HCT116 (cell line): ENCODE results near the gene MRPL47. TPM values are rescaled to one million over a fixed set of nuclear protein-coding genes. Genes with fewer than 3 reads are reported as not detected.

Experiments used
- ATAC-seq: fragments of 200-7000 bp; cut with Tn5 transposase; 2 replicates; pipeline ENCODE4 v1.9.1; 2020; ENCODE audit warnings: mild to moderate bottlenecking, moderate library complexity
- BruUV-seq: library from RNA; stranded (reverse); fragments of 400-500 nt; replicated peaks from 2 replicates; lab custom pipeline; 2021; lab: Mats Ljungman, UMichigan
- CTCF ChIA-PET: fragments of 300-600 bp; sonication (Branson Sonifier 250); formaldehyde crosslinking; loops from one replicate; lab custom pipeline; 2021; ENCODE audit warnings: antibody characterized with exemption; lab: Charles Lee
- POLR2A ChIA-PET: fragments of 300-600, 350-600 bp; sonication (Branson Sonifier 250); formaldehyde crosslinking; loops from one replicate; lab custom pipeline; 2021; ENCODE audit warnings: antibody characterized with exemption; lab: Charles Lee
- RAD21 ChIA-PET, 2 experiments: fragments of 300-600 bp; sonication (Branson Sonifier 250); formaldehyde crosslinking; loops; one replicate each; lab custom pipeline; 2023; ENCODE audit warnings: low total read pairs in 2 of 2; ENCODE audit not compliant: uncharacterized antibody in 2 of 2, unreplicated experiment in 2 of 2, low non-redundant PET in 1 of 2; lab: Charles Lee
- DNase-seq: peaks from one replicate; pipeline ENCODE4 v3.0.0-alpha.2; 2010; ENCODE audit warnings: low read depth, low spot score
- H2AFZ ChIP-seq: fragments of 200-600 bp; shearing (Covaris generic), sonication (generic); 2 replicates; pipeline ENCODE4 v1.6.1; 2017; ENCODE audit warnings: low read depth, mixed run types, mixed read lengths, antibody characterized with exemption, low read length; ENCODE audit not compliant: poor library complexity, severe bottlenecking
- H3K27ac ChIP-seq: 2 replicates; pipeline ENCODE4 v1.5.1; 2012; ENCODE audit warnings: low read depth, low read length
- H3K27me3 ChIP-seq: fragments of 200-600 bp; sonication (generic); 2 replicates; pipeline ENCODE4 v1.6.1; 2016; ENCODE audit warnings: mixed run types, low read length, mixed read lengths; ENCODE audit not compliant: insufficient read depth
- H3K36me3 ChIP-seq, 2 experiments: fragments of 200-500 bp in 1 of 2; fragments of 200-600 bp in 1 of 2; sonication (Bioruptor generic) in 1 of 2; sonication (generic) in 1 of 2; 2 replicates each; pipeline versions ENCODE4 v1.5.1 to v1.6.1; 2014 to 2016; ENCODE audit warnings: low read length in 2 of 2, inconsistent platforms in 1 of 2, mixed read lengths in 1 of 2, mixed run types in 1 of 2; ENCODE audit not compliant: insufficient read depth in 2 of 2, control insufficient read depth in 1 of 2
- H3K4me1 ChIP-seq, 2 experiments: fragments of 200-600 bp in 1 of 2; sonication (generic) in 1 of 2; 2 replicates each; pipeline versions ENCODE4 v1.5.1 to v1.6.1; 2012 to 2017; ENCODE audit warnings: low read length in 2 of 2, inconsistent platforms in 1 of 2, mild to moderate bottlenecking in 1 of 2, mixed read lengths in 1 of 2, mixed run types in 1 of 2, moderate library complexity in 1 of 2; ENCODE audit not compliant: insufficient read depth in 2 of 2, control insufficient read depth in 1 of 2
- H3K4me2 ChIP-seq: fragments of 200-600 bp; sonication (generic); 2 replicates; pipeline ENCODE4 v1.6.1; 2017; ENCODE audit warnings: mixed run types, low read length, mixed read lengths
- H3K4me3 ChIP-seq, 2 experiments: fragments of 200-600 bp in 1 of 2; sonication (generic) in 1 of 2; replicated peaks in 1 of 2; 2 replicates each; pipeline ENCODE4 v1.5.1; 2011 to 2016; ENCODE audit warnings: low read length in 2 of 2, control low read depth in 1 of 2, low read depth in 1 of 2, mild to moderate bottlenecking in 1 of 2, mixed read lengths in 1 of 2, mixed run types in 1 of 2
- H3K79me2 ChIP-seq: fragments of 200-600 bp; sonication (generic); 2 replicates; pipeline ENCODE4 v1.6.1; 2017; ENCODE audit warnings: mild to moderate bottlenecking, mixed run types, low read length, moderate library complexity, mixed read lengths; ENCODE audit not compliant: insufficient read depth
- H3K9ac ChIP-seq: fragments of 200-600 bp; sonication (generic); 2 replicates; pipeline ENCODE4 v1.6.1; 2016; ENCODE audit warnings: low read length, mixed read lengths
- H3K9me2 ChIP-seq: fragments of 200-600 bp; sonication (generic), shearing (Covaris generic); 2 replicates; pipeline ENCODE4 v1.6.1; 2017; ENCODE audit warnings: mixed run types, mild to moderate bottlenecking, moderate library complexity; ENCODE audit not compliant: insufficient read depth
- H3K9me3 ChIP-seq, 2 experiments: fragments of 200-500 bp in 1 of 2; fragments of 200-600 bp in 1 of 2; sonication (Bioruptor generic) in 1 of 2; sonication (generic) in 1 of 2; 2 replicates each; pipeline ENCODE4 v1.6.1; 2014 to 2017; ENCODE audit warnings: low read length in 2 of 2, mixed read lengths in 2 of 2, inconsistent platforms in 1 of 2, low read depth in 1 of 2, mild to moderate bottlenecking in 1 of 2, mixed run types in 1 of 2, moderate library complexity in 1 of 2; ENCODE audit not compliant: control insufficient read depth in 1 of 2, insufficient read depth in 1 of 2
- H4K20me1 ChIP-seq: fragments of 200-600 bp; sonication (generic), shearing (Covaris generic); 2 replicates; pipeline ENCODE4 v1.6.1; 2017; ENCODE audit warnings: mixed run types, mild to moderate bottlenecking, moderate library complexity; ENCODE audit not compliant: insufficient read depth
- ATF3 ChIP-seq: IDR thresholded peaks from 2 replicates; pipeline ENCODE4 v1.6.1; 2012
- CBX3 ChIP-seq: IDR thresholded peaks from 2 replicates; pipeline ENCODE4 v1.6.1; 2012; ENCODE audit warnings: low read depth
- EZH2 ChIP-seq: fragments of 200-600 bp; sonication (generic); IDR thresholded peaks from 2 replicates; pipeline ENCODE4 v1.6.1; 2017; ENCODE audit warnings: antibody characterized with exemption, mixed run types
- EZH2phosphoT487 ChIP-seq: fragments of 200-600 bp; IDR thresholded peaks from 2 replicates; pipeline ENCODE4 v1.6.1; 2018; ENCODE audit warnings: antibody characterized with exemption, borderline replicate concordance
- FOSL1 ChIP-seq: IDR thresholded peaks from 2 replicates; pipeline ENCODE4 v1.6.1; 2012; ENCODE audit warnings: low read depth
- JUND ChIP-seq: IDR thresholded peaks from 2 replicates; pipeline ENCODE4 v1.6.1; 2012
- POLR2A ChIP-seq: IDR thresholded peaks from 2 replicates; pipeline ENCODE4 v1.7.0; 2011; ENCODE audit warnings: borderline replicate concordance; ENCODE audit not compliant: insufficient read depth, insufficient read length; ENCODE audit errors: extremely low read depth
- POLR2AphosphoS5 ChIP-seq: IDR thresholded peaks from 2 replicates; pipeline ENCODE4 v1.6.1; 2011; ENCODE audit warnings: mild to moderate bottlenecking, low read depth, low read length, moderate library complexity
- RAD21 ChIP-seq: IDR thresholded peaks from 2 replicates; pipeline ENCODE4 v1.6.1; 2012; ENCODE audit warnings: low read depth, mild to moderate bottlenecking
- SIN3A ChIP-seq: IDR thresholded peaks from 2 replicates; pipeline ENCODE4 v1.6.1; 2012; ENCODE audit warnings: low read depth
- SP1 ChIP-seq: IDR thresholded peaks from 2 replicates; pipeline ENCODE4 v1.6.1; 2012; ENCODE audit warnings: low read depth
- SRF ChIP-seq: IDR thresholded peaks from 2 replicates; pipeline ENCODE4 v1.6.1; 2012; ENCODE audit warnings: low read depth
- TCF7L2 ChIP-seq: IDR thresholded peaks from 2 replicates; pipeline ENCODE4 v1.7.0; 2011; ENCODE audit warnings: borderline replicate concordance, inconsistent platforms; ENCODE audit not compliant: insufficient read depth, insufficient read length; ENCODE audit errors: extremely low read depth
- YY1 ChIP-seq: IDR thresholded peaks from 2 replicates; pipeline ENCODE4 v1.6.1; 2011; ENCODE audit warnings: low read length, low read depth, moderate library complexity, mild to moderate bottlenecking; ENCODE audit not compliant: insufficient replicate concordance; ENCODE audit errors: extremely low read depth
- ZFX ChIP-seq: fragments of 450-650 bp; IDR thresholded peaks from 2 replicates; pipeline ENCODE4 v1.6.1; 2017
- intact Hi-C: fragments of 100-400 bp; cut with micrococcal nuclease; formaldehyde crosslinking; loops from 2 replicates; pipeline ENCODE4 v1.10.0; 2022
- total RNA-seq: library from RNA; stranded (reverse); gene quantifications from one replicate; pipeline ENCODE4 v1.2.1, GENCODE V29; 2021; ENCODE audit not compliant: unreplicated experiment
- TF ChIP-seq, protein P1 (sequence below), 3 experiments: fragments of 200-600 bp in 1 of 3; sonication (generic) in 1 of 3; IDR thresholded peaks in 2 of 3; conservative IDR thresholded peaks in 1 of 3; 2 replicates each; pipeline ENCODE4 v1.5.1; 2012 to 2017; ENCODE audit warnings: low read depth in 2 of 3, low read length in 2 of 3, antibody characterized with exemption in 1 of 3, borderline replicate concordance in 1 of 3, control low read depth in 1 of 3, mild to moderate bottlenecking in 1 of 3, mixed read lengths in 1 of 3, mixed run types in 1 of 3, moderate library complexity in 1 of 3; ENCODE audit not compliant: insufficient read depth in 1 of 3
- TF ChIP-seq, protein P2 (sequence below): IDR thresholded peaks from 2 replicates; pipeline ENCODE4 v1.6.1; 2012; ENCODE audit warnings: low read depth
- TF ChIP-seq, protein P3 (sequence below): IDR thresholded peaks from 2 replicates; pipeline ENCODE4 v1.6.1; 2011; ENCODE audit warnings: mild to moderate bottlenecking, low read length, moderate library complexity; ENCODE audit not compliant: insufficient replicate concordance; ENCODE audit errors: extremely low read depth
- TF ChIP-seq, protein P4 (sequence below): IDR thresholded peaks from 2 replicates; pipeline ENCODE4 v1.6.1; 2012

MRPL47 gene
- total RNA-seq, 1 experiment from 2014 or later = 52.3 TPM

DNA sequence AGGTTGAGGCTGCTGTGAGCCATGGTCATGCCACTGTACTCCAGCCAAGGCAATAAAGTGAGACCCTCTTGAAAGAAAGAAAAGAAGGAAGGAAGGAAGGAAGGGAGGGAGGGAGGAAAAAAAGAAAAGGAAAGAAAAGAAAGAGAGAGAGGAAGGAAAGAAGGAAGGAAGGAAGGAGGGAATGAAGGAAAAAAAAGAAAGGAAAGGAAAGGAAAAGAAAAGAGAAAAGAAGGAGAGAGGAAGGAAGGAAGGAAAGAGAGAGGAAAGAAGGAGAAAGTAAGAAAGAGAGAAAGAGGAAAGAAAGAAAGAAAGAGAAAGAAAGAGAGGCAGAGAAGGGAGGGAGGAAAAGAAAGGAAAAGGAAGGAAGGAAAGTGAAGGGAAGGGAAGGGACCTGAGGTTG lies 62.1 kb downstream of the MRPL47 start:
- RAD21 ChIA-PET = no interaction called here
- H3K27ac ChIP-seq = no peak overlapping the region
- H3K9ac ChIP-seq = no peak overlapping the region
- H3K4me2 ChIP-seq = no peak overlapping the region
- intact Hi-C loops = no loop called here
- no peaks in the 10 kb centered on the region for H3K27me3 ChIP-seq
- TF ChIP-seq JUND (no peak), SP1 (no peak), FOSL1 (no peak), YY1 (no peak), SRF (no peak), EZH2phosphoT487 (no peak), RAD21 (no peak), POLR2A (no peak), CBX3 (no peak), POLR2AphosphoS5 (no peak), TCF7L2 (no peak), SIN3A (no peak), ZFX (no peak), ATF3 (no peak), EZH2 (no peak)
- TF ChIP-seq, protein P1, sequence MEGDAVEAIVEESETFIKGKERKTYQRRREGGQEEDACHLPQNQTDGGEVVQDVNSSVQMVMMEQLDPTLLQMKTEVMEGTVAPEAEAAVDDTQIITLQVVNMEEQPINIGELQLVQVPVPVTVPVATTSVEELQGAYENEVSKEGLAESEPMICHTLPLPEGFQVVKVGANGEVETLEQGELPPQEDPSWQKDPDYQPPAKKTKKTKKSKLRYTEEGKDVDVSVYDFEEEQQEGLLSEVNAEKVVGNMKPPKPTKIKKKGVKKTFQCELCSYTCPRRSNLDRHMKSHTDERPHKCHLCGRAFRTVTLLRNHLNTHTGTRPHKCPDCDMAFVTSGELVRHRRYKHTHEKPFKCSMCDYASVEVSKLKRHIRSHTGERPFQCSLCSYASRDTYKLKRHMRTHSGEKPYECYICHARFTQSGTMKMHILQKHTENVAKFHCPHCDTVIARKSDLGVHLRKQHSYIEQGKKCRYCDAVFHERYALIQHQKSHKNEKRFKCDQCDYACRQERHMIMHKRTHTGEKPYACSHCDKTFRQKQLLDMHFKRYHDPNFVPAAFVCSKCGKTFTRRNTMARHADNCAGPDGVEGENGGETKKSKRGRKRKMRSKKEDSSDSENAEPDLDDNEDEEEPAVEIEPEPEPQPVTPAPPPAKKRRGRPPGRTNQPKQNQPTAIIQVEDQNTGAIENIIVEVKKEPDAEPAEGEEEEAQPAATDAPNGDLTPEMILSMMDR (IDR thresholded peaks at IDR 0.05 in 2 of 3, conservative IDR thresholded peaks at IDR 0.05 in 1 of 3; ENCODE audit: borderline replicate concordance in 1 of 3, insufficient read depth in 1 of 3, low read depth in 2 of 3, low read length in 2 of 3) = no peak
- TF ChIP-seq, protein P2, sequence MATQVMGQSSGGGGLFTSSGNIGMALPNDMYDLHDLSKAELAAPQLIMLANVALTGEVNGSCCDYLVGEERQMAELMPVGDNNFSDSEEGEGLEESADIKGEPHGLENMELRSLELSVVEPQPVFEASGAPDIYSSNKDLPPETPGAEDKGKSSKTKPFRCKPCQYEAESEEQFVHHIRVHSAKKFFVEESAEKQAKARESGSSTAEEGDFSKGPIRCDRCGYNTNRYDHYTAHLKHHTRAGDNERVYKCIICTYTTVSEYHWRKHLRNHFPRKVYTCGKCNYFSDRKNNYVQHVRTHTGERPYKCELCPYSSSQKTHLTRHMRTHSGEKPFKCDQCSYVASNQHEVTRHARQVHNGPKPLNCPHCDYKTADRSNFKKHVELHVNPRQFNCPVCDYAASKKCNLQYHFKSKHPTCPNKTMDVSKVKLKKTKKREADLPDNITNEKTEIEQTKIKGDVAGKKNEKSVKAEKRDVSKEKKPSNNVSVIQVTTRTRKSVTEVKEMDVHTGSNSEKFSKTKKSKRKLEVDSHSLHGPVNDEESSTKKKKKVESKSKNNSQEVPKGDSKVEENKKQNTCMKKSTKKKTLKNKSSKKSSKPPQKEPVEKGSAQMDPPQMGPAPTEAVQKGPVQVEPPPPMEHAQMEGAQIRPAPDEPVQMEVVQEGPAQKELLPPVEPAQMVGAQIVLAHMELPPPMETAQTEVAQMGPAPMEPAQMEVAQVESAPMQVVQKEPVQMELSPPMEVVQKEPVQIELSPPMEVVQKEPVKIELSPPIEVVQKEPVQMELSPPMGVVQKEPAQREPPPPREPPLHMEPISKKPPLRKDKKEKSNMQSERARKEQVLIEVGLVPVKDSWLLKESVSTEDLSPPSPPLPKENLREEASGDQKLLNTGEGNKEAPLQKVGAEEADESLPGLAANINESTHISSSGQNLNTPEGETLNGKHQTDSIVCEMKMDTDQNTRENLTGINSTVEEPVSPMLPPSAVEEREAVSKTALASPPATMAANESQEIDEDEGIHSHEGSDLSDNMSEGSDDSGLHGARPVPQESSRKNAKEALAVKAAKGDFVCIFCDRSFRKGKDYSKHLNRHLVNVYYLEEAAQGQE = no peak
- TF ChIP-seq, protein P3, sequence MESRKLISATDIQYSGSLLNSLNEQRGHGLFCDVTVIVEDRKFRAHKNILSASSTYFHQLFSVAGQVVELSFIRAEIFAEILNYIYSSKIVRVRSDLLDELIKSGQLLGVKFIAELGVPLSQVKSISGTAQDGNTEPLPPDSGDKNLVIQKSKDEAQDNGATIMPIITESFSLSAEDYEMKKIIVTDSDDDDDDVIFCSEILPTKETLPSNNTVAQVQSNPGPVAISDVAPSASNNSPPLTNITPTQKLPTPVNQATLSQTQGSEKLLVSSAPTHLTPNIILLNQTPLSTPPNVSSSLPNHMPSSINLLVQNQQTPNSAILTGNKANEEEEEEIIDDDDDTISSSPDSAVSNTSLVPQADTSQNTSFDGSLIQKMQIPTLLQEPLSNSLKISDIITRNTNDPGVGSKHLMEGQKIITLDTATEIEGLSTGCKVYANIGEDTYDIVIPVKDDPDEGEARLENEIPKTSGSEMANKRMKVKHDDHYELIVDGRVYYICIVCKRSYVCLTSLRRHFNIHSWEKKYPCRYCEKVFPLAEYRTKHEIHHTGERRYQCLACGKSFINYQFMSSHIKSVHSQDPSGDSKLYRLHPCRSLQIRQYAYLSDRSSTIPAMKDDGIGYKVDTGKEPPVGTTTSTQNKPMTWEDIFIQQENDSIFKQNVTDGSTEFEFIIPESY = no peak
- TF ChIP-seq, protein P4, sequence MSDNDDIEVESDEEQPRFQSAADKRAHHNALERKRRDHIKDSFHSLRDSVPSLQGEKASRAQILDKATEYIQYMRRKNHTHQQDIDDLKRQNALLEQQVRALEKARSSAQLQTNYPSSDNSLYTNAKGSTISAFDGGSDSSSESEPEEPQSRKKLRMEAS = no peak
- no peaks in the 10 kb centered on the region for H3K9me3 ChIP-seq
- H3K9me2 ChIP-seq = no peaks in the 10 kb centered on the region
- no TSS peak for BruUV-seq
- H3K79me2 ChIP-seq = no peaks in the 10 kb centered on the region
- H3K4me1 ChIP-seq = no peaks in the 10 kb centered on the region
- no peak overlapping the region for H3K4me3 ChIP-seq
- H2AFZ ChIP-seq = no peak overlapping the region
- H3K36me3 ChIP-seq = no peaks in the 10 kb centered on the region
- no peak for DNase-seq
- CTCF ChIA-PET = no interaction called here
- no peak for ATAC-seq
- POLR2A ChIA-PET = no interaction called here
- no peaks in the 10 kb centered on the region for H4K20me1 ChIP-seq
